Measurements from ENCODE around the gene DAPK1.

Gene DAPK1

GRCh38 chr9:87647114-87647513 lies 149.4 kb downstream of the DAPK1 start:
- no peaks in the 10 kb centered on the region for H3K36me3 ChIP-seq (replicated peaks; ENCODE audit: low read depth, low read length)
- no peaks in the 10 kb centered on the region for H3K9me3 ChIP-seq (ENCODE audit: insufficient read depth, low read length)
- H3K4me3 ChIP-seq (ENCODE audit: low read length): no peak overlapping the region
- no peak overlapping the region for H3K27ac ChIP-seq (ENCODE audit: low read length)
- H3K9ac ChIP-seq (ENCODE audit: low read length): no peak overlapping the region
- no peaks in the 10 kb centered on the region for H3K27me3 ChIP-seq (ENCODE audit: low read depth, low read length)
- no peak overlapping the region for H3K4me2 ChIP-seq (ENCODE audit: low read length)
- H2AFZ ChIP-seq (ENCODE audit: low read depth, low read length): no peak overlapping the region
- H4K20me1 ChIP-seq (ENCODE audit: insufficient read depth, low read length): no peaks in the 10 kb centered on the region
- TF ChIP-seq EZH2phosphoT487 (IDR thresholded peaks at IDR 0.05; ENCODE audit: low read depth) (no peak), CTCF (IDR thresholded peaks at IDR 0.05; ENCODE audit: low read depth, low read length) (no peak)
- H3K4me1 ChIP-seq (ENCODE audit: low read length): no peaks in the 10 kb centered on the region
- H3K79me2 ChIP-seq (ENCODE audit: low read length): no peaks in the 10 kb centered on the region

- Histone ChIP-seq H3K79me2 (ENCODE audit: low read length) (no peaks in the 10 kb centered on the region), H3K4me1 (ENCODE audit: low read length) (no peaks in the 10 kb centered on the region), H3K9ac (ENCODE audit: low read length) (no peak overlapping the region), H3K9me3 (ENCODE audit: insufficient read depth, low read length) (no peaks in the 10 kb centered on the region), H2AFZ (ENCODE audit: low read depth, low read length) (no peak overlapping the region), H3K4me3 (ENCODE audit: low read length) (no peak overlapping the region), H4K20me1 (ENCODE audit: insufficient read depth, low read length) (no peaks in the 10 kb centered on the region), H3K36me3 (replicated peaks; ENCODE audit: low read depth, low read length) (no peaks in the 10 kb centered on the region), H3K4me2 (ENCODE audit: low read length) (no peak overlapping the region), H3K27ac (ENCODE audit: low read length) (no peak overlapping the region), H3K27me3 (ENCODE audit: low read depth, low read length) (no peaks in the 10 kb centered on the region)
- no peak for TF ChIP-seq CTCF (IDR thresholded peaks at IDR 0.05; ENCODE audit: low read depth, low read length)
- TF ChIP-seq EZH2phosphoT487 (IDR thresholded peaks at IDR 0.05; ENCODE audit: low read depth): no peak
Observed at GRCh38 chr9:87648606-87649005, 150.9 kb downstream of the DAPK1 start.

- Histone ChIP-seq H4K20me1 (ENCODE audit: insufficient read depth, low read length) (no peaks in the 10 kb centered on the region), H3K9me3 (ENCODE audit: insufficient read depth, low read length) (no peaks in the 10 kb centered on the region), H3K9ac (ENCODE audit: low read length) (no peak overlapping the region), H3K36me3 (replicated peaks; ENCODE audit: low read depth, low read length) (no peaks in the 10 kb centered on the region), H3K4me3 (ENCODE audit: low read length) (no peak overlapping the region), H3K27ac (ENCODE audit: low read length) (no peak overlapping the region), H2AFZ (ENCODE audit: low read depth, low read length) (no peak overlapping the region), H3K4me1 (ENCODE audit: low read length) (no peaks in the 10 kb centered on the region), H3K79me2 (ENCODE audit: low read length) (no peaks in the 10 kb centered on the region), H3K4me2 (ENCODE audit: low read length) (no peak overlapping the region), H3K27me3 (ENCODE audit: low read depth, low read length) (no peaks in the 10 kb centered on the region)
- TF ChIP-seq CTCF (IDR thresholded peaks at IDR 0.05; ENCODE audit: low read depth, low read length) (no peak), EZH2phosphoT487 (IDR thresholded peaks at IDR 0.05; ENCODE audit: low read depth) (no peak)
Observed at GRCh38 chr9:87650611-87651295, 153.1 kb downstream of the DAPK1 start.

- TF ChIP-seq CTCF (IDR thresholded peaks at IDR 0.05; ENCODE audit: low read depth, low read length) (no peak), EZH2phosphoT487 (IDR thresholded peaks at IDR 0.05; ENCODE audit: low read depth) (no peak)
- no peak overlapping the region for H3K27ac ChIP-seq (ENCODE audit: low read length)
- no peaks in the 10 kb centered on the region for H3K9me3 ChIP-seq (ENCODE audit: insufficient read depth, low read length)
- H2AFZ ChIP-seq (ENCODE audit: low read depth, low read length): no peak overlapping the region
- no peaks in the 10 kb centered on the region for H3K36me3 ChIP-seq (replicated peaks; ENCODE audit: low read depth, low read length)
- H3K4me3 ChIP-seq (ENCODE audit: low read length): no peak overlapping the region
- H4K20me1 ChIP-seq (ENCODE audit: insufficient read depth, low read length): no peaks in the 10 kb centered on the region
- H3K4me2 ChIP-seq (ENCODE audit: low read length): no peak overlapping the region
- H3K4me1 ChIP-seq (ENCODE audit: low read length): no peaks in the 10 kb centered on the region
- H3K27me3 ChIP-seq (ENCODE audit: low read depth, low read length): no peaks in the 10 kb centered on the region
- H3K79me2 ChIP-seq (ENCODE audit: low read length): no peaks in the 10 kb centered on the region
- no peak overlapping the region for H3K9ac ChIP-seq (ENCODE audit: low read length)
Observed at GRCh38 chr9:87651431-87651830, 153.8 kb downstream of the DAPK1 start.
